Left forelimb (tissue), 1 donor: ENCODE measurements around the gene C19orf47.

ENCODE experiments used
- DNase-seq: peaks from one replicate; pipeline ENCODE4 v3.0.0-alpha.2; 2018; ENCODE audit warnings: low spot score

The C19orf47 gene

DNA sequence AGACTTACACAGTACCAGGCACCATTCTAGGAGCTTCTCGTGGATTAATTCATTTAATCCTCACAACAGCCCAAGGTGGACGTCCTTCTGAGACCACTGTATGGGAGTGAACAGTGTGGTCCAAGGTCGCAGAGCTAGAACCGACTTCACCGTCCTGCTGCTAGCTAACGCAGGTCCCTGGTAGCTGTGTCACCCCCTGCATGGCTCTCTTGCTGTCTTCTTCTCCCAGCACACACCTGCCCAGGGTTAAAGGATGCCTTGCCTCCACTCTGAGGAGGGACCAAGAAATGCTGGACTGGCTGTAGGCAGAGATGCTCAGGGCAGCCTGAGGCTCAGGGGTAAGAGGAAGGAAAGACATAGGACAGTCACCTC is 66.0 kb downstream of the C19orf47 start:
- no peak for DNase-seq

DNA sequence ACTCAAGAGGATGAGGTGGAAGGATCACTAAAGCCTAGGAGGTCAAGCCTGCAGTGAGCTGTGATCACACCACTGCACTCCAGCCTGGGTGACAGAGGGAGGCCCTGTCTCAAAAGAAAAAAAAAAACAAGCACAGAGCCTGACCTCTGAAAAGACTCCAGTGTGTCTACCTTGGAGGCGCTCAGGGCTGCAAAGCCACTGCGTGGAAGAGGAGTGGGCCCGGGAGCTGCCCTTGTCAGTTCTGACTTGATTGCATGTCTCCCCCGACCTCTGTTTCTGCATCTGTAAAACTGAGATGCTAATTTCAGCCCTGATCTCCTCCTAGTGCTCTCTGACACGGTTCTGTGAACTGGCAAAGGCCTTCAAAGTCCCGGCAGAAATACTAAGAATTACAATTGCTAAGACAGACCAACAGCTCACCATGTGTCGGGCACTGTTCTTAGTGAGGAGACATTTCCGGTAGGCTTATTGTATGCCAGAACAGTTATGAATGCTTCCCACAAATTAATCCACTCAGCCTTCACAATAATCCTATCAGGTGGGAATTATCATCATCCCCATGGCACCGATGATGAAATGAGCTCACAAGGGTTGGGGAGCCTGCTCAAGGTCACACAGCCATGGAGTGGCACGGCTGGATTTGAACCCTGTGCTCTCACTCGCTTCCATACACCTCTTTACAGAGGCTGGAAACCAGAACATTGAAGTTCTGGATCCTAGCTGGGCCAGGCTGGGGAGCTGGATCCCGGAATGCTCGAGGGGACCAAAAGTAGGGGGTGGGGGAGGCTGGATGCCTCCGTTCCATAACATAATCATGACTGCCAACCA is 66.6 kb downstream of the C19orf47 start:
- DNase-seq = no peak

DNA sequence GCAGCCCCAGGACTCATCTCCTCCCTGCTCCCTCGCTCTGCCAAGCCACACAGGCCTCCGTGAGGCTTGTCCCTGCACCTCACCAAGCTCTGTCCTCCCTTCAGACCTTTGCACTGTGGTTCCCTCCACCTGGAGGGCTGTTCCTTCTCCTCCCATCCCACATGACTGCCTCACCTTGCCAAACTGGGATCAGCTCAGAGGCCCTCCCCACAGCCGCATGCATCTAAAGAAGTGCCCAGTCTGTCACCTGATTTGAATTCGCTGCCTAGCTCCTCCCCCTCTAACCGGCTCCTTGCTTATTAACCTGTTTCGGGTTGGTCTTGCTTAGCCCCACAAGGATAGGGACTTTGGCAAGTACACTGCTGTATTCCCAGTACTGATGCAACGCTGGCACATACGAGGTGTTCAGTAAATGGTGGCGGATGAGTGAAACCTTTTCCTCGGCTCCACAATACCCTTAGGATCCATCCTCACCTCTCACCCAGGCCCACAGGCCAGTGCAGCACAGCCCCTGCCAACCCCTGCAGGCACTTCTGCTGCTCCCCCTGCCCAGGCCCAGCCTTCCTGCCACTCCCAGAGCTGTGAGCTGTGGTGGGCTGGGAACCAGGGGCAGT is 67.5 kb downstream of the C19orf47 start:
- DNase-seq = no peak

- DNase-seq = no peak
Measured at GRCh38 chr19:40279761-40280607, 68.2 kb downstream of the C19orf47 start.

DNA sequence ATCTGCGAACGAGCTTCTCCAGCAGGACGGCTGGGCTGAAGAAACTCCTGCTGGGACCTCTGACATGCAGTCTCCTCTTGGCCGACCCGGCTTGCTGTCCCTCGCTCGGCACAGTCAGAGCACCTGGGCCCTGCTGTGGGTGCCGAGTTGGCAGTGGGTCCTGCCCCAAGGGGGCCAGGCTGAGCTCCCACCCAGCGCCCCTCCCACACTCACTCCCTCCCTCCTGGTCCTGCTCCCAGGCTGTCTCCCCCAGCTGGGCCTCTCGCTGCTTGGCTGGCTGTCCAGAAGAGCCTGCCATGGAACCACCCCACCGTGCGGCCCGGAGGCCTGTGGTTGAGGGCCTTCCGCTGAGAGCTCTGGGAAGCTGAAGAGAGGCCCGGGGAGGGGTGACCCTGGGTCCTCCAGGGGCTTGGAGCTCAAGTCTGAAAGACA is 69.1 kb downstream of the C19orf47 start:
- DNase-seq = peak; percentile 92

DNA sequence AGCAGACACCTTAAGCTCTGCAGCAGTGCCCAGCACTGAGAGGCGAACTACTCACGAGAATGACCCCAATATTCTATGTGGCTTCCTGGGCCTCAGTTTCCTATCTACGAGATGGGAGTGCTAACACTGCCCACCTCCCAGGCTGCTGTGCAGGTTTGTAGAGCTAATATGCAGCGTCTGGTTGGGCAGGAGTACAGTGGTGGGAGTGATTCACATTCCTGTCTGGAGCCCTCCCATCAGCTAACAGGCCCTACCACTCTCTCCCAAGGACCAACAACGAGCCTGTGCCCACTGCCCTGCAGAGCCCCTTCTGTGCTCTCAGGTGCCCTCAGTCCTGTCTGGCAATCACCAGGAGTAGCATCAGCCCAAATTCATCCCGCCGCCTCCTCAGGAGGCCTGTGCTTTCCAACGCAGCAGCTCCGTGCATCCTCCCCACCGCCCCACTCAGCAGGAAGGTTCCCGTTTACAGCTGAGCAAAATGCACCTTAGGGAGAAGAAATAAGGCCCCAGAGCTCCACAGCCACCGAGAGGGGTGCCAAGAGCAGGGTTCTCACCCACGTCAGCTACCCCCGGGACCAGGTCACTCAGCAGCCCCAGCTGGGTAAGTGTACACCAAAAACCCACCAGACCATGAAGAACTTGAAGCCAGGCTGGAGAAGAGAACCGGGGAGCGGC is 69.7 kb downstream of the C19orf47 start:
- no peak for DNase-seq

GRCh38 chr19:40277356-40278059 is 70.7 kb downstream of the C19orf47 start:
- DNase-seq = no peak

- no peak for DNase-seq
Measured at GRCh38 chr19:40274585-40275544, 73.3 kb downstream of the C19orf47 start.

GRCh38 chr19:40273469-40274360 is 74.5 kb downstream of the C19orf47 start:
- DNase-seq = no peak

- DNase-seq = no peak
Measured at GRCh38 chr19:40272261-40272660, 75.9 kb downstream of the C19orf47 start.

DNA sequence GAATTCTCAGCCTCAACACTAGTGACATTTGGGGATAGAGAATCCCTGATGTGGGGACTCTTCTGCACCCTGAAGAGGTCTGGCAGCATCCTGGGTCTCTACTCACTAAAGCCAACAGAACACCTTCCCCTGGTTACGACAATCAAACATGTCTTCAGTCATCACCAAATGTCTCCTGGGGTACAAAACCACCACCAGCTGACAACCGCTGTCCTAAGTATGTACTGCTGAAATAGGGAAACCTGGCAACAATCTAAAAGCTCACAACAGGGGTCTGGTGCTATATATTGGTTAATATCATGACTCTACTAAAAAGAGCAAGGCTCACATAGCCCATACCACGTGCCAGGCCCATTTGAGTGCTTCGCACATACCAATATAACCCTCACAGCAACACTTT is 76.5 kb downstream of the C19orf47 start:
- no peak for DNase-seq

DNA sequence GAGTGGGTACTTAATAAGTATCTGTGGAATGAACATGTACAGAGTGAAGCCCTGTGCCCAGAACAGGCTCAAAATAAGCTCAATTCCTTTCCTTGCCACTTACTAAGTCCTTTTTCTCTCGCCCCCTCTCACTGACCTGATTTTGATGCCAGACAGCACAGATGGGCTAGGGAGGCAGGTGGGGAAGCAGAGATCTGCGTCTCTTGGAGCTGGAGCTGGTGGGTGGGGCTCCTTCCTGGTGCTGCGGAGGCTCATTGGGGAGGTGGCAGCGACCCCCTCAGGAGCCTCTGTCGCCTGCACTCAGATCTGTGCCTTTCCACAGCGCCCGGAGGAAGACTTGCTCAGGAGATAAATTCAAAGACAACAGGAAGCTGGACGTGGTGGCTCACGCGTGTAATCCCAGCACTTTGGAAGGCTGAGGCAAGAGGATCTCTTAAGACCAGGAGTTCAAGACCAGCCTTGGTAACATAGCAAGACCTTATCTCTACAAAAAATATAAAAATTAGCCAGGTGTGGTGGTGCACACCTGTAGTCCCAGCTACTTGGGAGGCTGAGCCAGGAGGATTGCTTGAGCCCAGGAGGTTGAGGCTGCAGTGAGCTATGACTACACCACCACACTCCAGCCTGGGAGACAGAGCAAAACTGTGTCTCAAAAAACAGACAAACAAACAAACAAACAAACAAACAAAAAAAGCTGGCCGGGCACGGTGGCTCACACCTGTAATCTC is 77.7 kb downstream of the C19orf47 start:
- DNase-seq = no peak
